Hepatic stellate cell (primary cell): ENCODE data around the gene ZMYM4.

Experiments
- DNase-seq: peaks from one replicate; pipeline ENCODE4 v3.0.0; 2011; ENCODE audit warnings: low spot score

Gene ZMYM4

DNA sequence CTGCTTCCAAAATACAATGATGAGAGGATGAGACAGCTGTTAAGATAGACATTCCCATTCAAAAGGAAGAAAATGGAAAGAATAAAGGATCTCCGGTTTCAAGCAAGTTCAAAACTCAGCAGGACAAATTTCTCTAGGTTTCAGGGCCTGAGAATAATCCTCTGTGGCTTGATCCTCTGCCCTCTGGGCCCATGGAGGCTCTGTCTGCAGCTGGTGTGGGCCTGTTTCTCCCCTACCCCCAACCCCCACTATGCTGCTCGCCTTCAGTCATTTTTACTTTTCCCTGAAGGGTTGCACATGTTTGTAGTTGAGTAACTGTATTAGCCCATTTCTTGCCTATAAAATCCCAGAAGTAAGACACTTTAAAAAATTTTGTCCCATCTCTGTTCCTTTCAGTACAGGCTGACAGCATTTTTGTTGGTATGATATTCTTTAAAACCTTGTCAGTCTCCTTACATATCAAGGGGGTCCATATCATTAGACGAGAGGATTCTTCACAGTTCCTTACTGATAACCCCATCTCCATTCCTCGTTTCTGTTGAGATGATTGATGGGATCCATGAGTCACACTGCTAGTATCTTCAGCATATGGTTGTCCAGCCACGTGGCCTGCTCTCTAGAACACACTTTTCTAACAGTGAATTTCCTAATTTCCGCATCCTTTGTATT, 10.5 kb downstream of the ZMYM4 start:
- no peak for DNase-seq

DNA sequence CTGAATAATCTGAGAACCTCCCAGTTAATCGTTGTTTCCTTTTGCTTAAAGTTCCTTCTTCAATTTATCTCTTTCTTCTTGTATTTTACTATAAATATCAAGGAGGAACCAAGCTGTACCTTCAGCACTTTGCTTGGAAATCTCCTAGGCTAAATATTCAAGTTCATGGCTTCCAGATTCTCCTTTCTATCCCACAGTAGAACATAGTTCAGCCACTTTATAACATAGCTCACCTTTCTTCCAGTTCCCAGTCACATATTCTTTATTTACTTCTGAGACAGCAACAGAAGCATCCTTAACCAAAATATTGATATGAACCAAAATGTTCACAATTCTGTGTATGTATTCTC, 11.0 kb downstream of the ZMYM4 start:
- no peak for DNase-seq

GRCh38 chr1:35280006-35280405, 11.5 kb downstream of the ZMYM4 start:
- DNase-seq: no peak

DNA sequence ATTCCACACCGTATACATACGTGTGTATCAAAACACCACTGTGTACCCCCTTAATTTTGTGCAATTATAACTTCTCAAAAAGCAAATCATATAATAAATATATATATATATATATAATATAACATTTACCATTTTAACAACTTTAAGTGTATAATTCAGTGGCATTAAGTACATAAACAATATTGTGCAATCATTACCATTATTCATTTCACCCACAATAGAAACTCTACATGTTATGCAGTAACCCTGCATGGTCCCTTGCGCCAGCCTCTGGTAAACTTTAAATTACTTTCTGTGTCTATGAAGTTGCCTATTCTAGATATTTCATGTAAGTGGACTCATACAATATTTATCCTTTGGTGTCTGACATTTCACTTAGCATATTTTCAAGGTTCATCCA, 13.1 kb downstream of the ZMYM4 start:
- no peak for DNase-seq

DNA sequence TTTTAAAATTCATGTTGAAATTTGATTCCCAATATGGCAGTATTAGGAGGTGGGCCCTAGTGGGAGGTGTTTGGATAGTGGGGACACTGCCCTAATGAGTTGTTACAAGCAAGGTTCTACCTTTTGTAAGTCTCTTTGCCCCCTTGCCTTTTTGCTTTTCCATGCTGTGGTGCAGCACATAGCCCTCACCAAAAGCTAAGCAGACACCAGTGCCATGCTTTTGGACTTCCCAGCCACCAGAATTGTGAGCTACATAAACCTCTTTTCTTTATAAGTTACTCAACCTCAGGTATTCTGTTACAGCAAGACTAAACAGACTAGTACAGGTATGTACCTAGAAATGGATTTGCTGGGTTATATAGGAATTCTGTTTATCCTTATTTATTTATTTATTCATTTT, 13.7 kb downstream of the ZMYM4 start:
- no peak for DNase-seq

DNA sequence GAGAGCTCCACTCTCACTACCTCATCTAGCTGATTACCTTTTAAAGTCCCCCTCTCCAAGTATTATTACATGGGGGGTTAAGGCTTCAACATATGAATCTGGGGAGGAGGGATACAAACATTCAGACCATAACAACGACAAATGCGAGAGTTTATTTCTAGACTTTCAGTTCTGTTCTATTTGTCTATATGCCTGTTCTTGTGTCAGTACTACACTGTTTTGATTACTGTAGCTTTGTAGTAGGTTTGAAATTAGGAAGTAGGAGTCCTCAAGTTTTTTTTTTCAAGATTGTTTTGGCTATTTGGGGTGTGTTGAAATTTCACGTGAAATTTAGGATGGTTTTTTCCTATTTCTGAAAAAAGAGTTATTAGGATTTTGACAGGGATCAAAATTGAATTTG, 16.3 kb downstream of the ZMYM4 start:
- DNase-seq: no peak

DNA sequence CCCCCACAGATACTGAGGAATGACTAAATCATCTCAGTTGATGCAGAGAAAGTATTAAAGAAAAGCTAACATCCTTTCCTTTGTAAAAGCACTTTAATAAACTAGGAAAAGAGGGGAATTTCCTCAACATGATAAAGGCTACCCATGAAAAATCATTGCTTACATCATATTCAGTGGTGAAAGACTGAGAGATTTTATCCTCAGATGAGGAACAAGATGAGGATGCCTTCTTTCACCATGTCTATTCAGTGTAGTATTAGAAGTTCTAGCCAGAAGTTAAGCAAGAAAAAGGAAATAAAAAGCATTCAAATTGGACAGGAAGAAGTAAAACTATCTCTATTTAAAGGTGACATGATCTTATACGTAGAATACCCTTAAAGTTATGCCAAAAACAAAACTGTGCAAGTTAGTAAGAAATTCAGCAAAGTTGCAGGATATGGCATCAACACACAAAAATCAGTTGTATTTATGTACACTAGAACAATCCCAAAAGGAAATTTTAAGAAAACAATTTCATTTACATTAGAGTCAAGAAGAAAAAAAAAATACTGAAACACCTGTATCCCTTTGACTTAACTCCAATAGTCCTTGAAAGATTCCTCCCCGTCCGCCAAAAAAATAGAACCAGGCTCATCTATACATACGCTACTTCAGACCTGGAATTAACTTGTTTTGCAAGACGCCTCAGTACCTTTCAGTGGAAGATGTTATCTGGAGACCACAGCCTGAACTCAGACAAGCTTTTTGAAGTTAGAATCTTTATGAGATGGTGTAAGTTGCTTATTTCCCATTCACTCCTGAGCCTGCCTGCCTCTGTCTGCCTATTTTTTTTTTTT, 17.5 kb downstream of the ZMYM4 start:
- no peak for DNase-seq

DNA sequence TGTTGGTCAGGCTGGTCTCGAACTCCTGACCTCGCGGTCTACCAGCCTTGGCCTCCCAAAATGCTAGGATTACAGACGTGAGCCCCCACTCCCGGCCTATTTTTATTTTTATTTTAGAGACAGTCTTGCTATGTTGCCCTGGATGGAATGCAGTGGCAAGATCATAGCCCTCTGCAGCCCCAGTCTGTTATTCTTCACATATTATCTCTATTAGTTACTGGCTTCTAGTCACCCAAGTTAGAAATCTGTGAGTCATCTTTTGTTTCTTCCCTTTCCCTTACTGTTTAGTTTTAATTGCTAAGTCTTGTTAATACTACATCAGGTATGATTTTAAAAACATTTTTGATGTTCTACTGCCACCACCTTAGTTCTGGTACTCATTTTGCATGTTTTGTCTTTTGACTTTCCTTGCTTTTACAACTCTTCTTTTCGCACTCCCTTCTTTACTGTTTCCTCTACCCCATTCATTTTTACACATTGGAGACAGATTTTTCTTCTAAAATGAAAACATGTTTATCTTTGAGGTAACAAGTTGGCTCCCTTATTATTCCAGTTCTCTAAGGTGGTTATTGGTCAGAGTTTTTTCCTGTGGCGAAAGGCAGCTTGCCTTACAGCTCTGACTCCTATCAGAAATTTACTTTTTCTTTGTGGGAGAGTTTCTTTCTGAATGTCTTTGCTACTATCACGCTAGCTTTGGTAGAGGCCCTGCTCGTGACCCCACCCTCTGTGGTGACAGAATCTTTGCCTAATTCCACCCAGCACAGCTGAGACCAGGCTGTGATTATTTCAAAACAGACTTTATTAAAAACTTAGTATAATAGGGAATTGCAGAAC, 19.5 kb downstream of the ZMYM4 start:
- peak; percentile 59 for DNase-seq

- peak; percentile 23 for DNase-seq
Observed at GRCh38 chr1:35288761-35289160, 20.3 kb downstream of the ZMYM4 start.

DNA sequence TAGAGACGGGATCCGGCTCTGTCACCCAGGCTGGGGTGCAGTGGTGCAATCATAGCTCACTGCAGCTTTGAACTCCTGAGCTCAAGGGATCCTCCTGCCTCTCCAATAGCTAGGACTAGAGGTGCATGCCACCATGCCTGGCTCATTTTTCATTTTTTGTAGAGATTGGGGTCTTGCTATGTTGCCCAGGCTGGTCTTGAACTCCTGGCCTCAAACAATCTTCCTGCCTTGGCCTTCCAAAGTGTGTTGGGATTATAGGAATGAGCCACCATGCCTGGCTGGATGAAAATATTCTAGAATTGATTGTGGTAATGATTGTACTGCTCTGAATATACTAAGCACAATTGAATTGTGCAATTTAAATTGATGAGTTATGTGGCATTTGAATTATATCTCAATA, 21.9 kb downstream of the ZMYM4 start:
- DNase-seq: no peak

DNA sequence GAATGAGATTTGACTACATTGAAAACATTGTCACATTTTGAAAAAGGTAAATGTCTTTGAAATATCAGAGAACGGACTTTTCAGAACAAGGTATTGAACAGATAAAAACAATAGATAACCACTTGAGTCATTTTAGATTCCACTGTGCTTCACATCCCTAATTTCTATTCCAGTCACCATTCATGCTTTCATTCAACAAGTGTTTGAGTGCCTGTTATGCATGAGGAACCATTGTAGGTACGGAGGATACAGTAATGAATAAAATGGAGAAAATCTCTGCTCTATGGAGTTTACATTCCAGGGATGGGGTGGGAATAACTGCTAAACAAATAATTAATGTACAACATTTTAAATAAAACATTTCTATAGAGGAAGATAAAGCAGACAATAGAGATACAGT, 26.3 kb downstream of the ZMYM4 start:
- DNase-seq: no peak

DNA sequence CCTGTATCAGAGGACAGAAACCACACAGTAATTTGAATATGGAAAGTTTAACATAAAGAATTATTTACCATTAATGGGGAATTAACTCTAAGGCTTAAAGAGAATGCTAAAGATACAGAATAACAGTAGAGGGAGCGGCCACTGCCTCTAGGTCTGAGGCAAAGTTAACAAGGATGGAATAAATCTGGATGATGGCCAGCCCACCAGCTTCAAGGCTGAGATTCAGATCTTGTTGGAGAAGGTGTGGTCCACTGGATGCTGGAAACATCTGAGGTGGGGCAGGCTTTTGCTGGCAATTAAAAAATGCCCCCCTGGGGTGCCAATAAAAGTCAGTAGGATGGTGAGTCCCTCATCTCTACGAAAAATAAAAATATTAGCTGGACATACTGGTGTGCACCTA, 29.4 kb downstream of the ZMYM4 start:
- DNase-seq: no peak

DNA sequence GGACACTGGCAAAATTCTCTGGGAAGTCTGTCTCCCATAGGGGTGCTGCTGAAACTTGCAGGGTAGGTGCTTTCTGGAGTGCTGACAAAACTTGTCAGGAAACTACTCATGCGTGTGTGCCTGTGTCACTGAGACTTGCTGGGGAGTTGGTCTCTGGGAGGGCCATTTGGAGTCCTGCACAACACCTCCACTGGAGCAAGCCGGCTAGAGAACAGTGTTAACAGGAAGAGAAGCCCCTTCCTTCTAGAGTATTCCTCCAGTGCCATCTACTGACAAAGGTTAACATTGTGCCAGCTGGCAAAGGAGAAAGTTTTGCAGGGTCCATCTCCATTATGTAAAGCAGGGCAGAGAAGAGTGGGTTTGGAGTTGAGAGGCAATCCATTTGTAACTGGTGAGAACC, 30.0 kb downstream of the ZMYM4 start:
- peak; percentile 31 for DNase-seq

DNA sequence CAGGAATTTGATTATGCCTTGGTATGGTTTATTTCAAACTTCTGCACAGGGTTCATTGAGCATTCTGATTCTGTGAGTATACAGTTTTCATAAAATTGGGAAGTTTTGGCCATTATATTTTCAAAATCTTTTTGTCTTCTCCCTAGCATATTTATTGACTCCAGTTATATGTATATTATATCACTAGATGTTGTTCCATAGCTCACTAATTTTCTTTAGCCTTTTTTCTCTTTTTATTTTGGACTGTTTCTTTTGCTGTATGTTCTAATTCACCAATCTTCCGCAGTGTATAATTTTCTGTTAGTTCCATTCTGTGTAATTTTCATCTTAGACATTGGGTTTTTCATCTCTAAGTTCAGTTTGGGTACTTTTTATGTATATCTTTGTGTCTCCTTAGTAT, 31.9 kb downstream of the ZMYM4 start:
- no peak for DNase-seq

DNA sequence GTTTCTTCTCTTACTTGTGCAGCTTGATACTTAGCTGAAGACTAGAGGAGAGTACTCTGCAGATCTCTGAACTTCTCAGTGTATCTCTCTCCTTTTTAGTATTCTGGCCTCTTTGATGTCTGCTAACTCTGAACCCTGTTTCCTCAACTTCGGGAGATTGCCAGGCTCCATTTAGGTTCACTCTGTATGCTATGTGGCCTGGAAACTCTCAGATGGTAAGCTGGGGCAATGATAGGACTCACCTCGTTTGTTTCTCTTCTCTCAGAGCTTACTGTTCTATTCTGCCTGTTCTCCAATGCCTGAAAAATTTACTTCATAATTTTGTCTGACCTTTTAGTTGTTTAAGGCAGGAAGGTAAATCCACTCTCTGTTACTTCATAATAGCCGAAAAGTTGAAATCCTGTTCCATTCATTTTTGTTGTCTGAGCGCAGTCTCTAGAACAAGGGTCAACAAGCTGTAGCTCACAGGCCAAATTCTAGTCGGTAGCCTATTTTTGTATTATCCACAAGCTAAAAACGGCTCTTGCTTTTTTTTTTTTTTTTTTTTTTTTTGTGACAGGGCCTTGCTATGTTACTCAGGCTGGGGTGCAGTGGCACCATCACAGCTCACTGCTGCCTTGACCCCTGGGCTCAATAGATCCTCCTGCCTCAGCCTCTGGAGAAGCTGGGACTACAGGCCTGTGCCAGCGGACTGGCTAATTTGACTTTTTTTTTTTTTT, 33.3 kb downstream of the ZMYM4 start:
- peak; percentile 6 for DNase-seq

DNA sequence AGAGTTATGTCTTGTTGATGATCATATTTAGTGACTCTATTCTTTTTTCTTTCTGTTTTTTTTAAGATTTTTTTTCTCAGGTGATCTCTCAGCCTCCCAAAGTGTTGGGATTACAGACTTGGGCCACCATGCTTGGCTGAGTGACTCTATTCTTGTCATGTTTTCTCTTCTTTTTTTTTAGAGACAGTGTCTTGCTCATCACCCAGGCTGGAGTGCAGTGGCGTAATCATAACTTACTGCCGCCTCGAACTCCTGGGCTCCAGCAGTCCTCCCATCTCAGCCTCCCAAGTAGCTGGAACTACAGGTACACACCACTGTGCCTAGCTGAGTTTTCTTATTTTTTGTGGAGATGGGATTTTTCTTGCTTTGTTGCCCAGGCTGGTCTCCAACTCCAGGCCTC, 36.9 kb downstream of the ZMYM4 start:
- DNase-seq: no peak

DNA sequence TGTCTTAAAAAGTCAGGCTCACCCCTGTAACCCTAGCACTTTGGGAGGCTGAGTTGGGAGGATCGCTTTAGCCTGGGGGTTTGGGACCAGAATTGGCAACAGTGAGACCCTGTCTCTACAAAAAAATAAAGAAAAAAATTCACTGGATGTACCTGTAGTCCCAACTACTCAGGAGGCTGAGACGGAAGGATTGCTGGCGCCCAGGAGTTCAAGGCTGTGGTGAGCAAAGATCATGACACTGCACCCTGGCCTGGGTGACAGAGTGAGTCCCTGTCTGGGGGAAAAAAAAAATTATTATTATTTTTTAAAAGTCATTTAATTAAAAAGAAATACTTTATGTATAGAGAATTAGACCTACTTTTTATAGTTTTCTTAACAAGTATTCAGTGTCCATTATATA, 47.1 kb downstream of the ZMYM4 start:
- DNase-seq: no peak

- no peak for DNase-seq
Observed at GRCh38 chr1:35316264-35316663, 47.8 kb downstream of the ZMYM4 start.

DNA sequence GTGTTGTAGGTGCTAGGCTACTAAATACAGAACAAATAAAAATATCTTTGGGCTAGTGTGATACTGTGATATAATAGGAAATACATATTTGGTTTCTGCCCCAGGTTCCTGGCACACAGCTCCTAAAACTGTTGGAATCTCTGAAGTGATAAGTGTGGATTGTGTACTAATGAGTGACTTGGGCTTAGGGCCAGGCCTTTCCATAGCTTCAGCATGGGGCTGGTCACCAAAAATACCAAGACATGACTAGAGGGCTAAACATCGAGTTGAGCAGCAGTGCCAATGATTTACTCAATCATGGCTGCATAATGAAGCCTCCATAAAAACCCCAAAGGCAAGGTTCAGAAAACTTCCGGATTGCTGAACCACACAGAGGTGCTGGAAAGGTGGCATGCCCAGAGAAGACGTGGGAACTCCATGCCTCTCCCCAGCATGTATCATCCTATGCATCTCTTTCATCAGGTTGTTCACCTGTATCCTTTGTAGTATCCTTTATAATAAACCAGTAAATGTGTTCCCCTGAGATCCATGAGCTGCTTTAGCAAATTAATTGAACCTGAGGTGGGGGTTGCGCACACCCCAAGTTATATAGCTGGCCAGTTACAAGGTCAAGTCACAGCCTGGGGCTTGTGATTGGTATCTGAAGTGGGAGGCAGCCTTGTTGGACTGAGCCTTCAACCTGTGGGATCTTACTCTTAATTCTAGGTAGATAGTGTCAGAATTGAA, 51.6 kb downstream of the ZMYM4 start:
- no peak for DNase-seq

GRCh38 chr1:35320937-35321336, 52.4 kb downstream of the ZMYM4 start:
- no peak for DNase-seq

DNA sequence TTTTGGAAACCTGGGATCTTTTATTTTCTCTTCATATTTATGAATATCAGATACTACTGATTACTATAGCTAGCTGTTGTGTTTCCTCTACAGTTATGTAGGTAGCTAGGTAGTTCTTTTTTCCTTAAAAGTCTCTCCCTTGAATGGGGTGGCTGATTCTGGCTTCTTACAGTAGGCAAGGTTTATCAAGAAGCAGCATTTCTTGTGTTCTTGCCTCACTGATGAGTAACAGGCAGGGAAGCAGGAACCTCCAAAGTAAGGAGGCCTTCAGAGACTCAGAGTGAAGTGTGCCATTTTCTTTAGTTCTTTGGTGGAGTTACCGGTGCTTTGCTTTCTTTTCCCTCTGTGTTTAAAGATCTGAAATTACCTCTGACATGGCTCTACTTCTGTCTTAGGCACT, 56.0 kb downstream of the ZMYM4 start:
- peak; percentile 20 for DNase-seq
